Neural cell (in vitro differentiated cells): ENCODE data around the gene PCDH9. TPM values are rescaled to one million over a fixed set of nuclear protein-coding genes. Genes with fewer than 3 reads are reported as not detected.

ENCODE experiments used
- H2AFZ ChIP-seq: fragments of 200-600, 300-800 bp; sonication (generic), shearing (Covaris generic); 2 replicates; pipeline ENCODE4 v1.6.0; 2014; ENCODE audit warnings: low read depth, mild to moderate bottlenecking, antibody characterized with exemption, low read length, moderate library complexity
- H3F3A ChIP-seq: fragments of 200-600 bp; shearing (Covaris generic); 2 replicates; pipeline ENCODE4 v1.6.1; 2016; ENCODE audit warnings: mild to moderate bottlenecking, moderate library complexity, mixed read lengths, antibody characterized with exemption, low read length; ENCODE audit not compliant: insufficient read depth, poor library complexity, severe bottlenecking
- H3K27ac ChIP-seq: fragments of 200-600, 300-800 bp; sonication (generic), shearing (Covaris generic); 2 replicates; pipeline ENCODE4 v1.5.1; 2014; ENCODE audit warnings: mild to moderate bottlenecking, low read length, moderate library complexity
- H3K27me3 ChIP-seq: fragments of 300-800, 200-600 bp; sonication (generic), shearing (Covaris generic); 2 replicates; pipeline ENCODE4 v1.6.0; 2014; ENCODE audit warnings: mild to moderate bottlenecking, low read depth, low read length, moderate library complexity; ENCODE audit not compliant: insufficient read depth
- H3K36me3 ChIP-seq: fragments of 300-800, 200-600 bp; sonication (generic), shearing (Covaris generic); 2 replicates; pipeline ENCODE4 v1.5.1; 2014; ENCODE audit warnings: mild to moderate bottlenecking, antibody characterized with exemption, low read length, moderate library complexity; ENCODE audit not compliant: insufficient read depth
- H3K4me2 ChIP-seq: fragments of 300-800, 200-600 bp; sonication (generic), shearing (Covaris generic); 2 replicates; pipeline ENCODE4 v1.6.0; 2014; ENCODE audit warnings: mild to moderate bottlenecking, low read length
- H3K4me3 ChIP-seq: fragments of 300-800, 200-600 bp; sonication (generic), shearing (Covaris generic); 2 replicates; pipeline ENCODE4 v1.5.1; 2014; ENCODE audit warnings: mild to moderate bottlenecking, low read length, moderate library complexity
- H3K79me2 ChIP-seq: fragments of 200-600 bp; shearing (Covaris generic); replicated peaks from 2 replicates; pipeline ENCODE4 v1.6.0; 2014; ENCODE audit warnings: mild to moderate bottlenecking, low read length, moderate library complexity; ENCODE audit not compliant: insufficient read depth
- H3K9ac ChIP-seq: fragments of 300-800, 200-600 bp; sonication (generic), shearing (Covaris generic); 2 replicates; pipeline ENCODE4 v1.6.1; 2016; ENCODE audit warnings: mild to moderate bottlenecking, low read length, mixed read lengths
- H3K9me2 ChIP-seq: fragments of 200-600 bp; shearing (Covaris generic); 2 replicates; pipeline ENCODE4 v1.6.1; 2016; ENCODE audit warnings: mild to moderate bottlenecking, low read length, mixed read lengths; ENCODE audit not compliant: insufficient read depth
- H3K9me3 ChIP-seq: fragments of 200-600, 300-800 bp; sonication (generic), shearing (Covaris generic); 2 replicates; pipeline ENCODE4 v1.6.1; 2016; ENCODE audit warnings: mild to moderate bottlenecking, mixed run types, low read length, moderate library complexity, mixed read lengths
- H4K20me1 ChIP-seq: fragments of 200-600 bp; shearing (Covaris generic); 2 replicates; pipeline ENCODE4 v1.6.1; 2016; ENCODE audit warnings: mild to moderate bottlenecking, mixed run types; ENCODE audit not compliant: insufficient read depth
- CTCF ChIP-seq: fragments of 450-650 bp; IDR thresholded peaks from 2 replicates; pipeline ENCODE4 v1.5.1; 2014; ENCODE audit warnings: antibody characterized with exemption, mild to moderate bottlenecking, moderate library complexity; ENCODE audit not compliant: poor library complexity, severe bottlenecking
- EP300 ChIP-seq: fragments of 450-650 bp; conservative IDR thresholded peaks from 2 replicates; pipeline ENCODE4 v1.6.1; 2014; ENCODE audit warnings: antibody characterized with exemption, mild to moderate bottlenecking, moderate library complexity; ENCODE audit not compliant: poor library complexity, severe bottlenecking
- EZH2 ChIP-seq: fragments of 200-600, 300-800 bp; shearing (Covaris generic), sonication (generic); IDR thresholded peaks from 2 replicates; pipeline ENCODE4 v1.6.1; 2014; ENCODE audit warnings: antibody characterized with exemption, low read length, borderline replicate concordance, mild to moderate bottlenecking; ENCODE audit not compliant: insufficient read depth, poor library complexity, severe bottlenecking
- MXI1 ChIP-seq: fragments of 450-650 bp; conservative IDR thresholded peaks from 2 replicates; pipeline ENCODE4 v1.6.1; 2014; ENCODE audit warnings: antibody characterized with exemption, mild to moderate bottlenecking; ENCODE audit not compliant: poor library complexity, severe bottlenecking
- POLR2AphosphoS5 ChIP-seq: IDR thresholded peaks from 2 replicates; pipeline ENCODE4 v1.6.1; 2012
- RAD21 ChIP-seq: fragments of 450-650 bp; conservative IDR thresholded peaks from 2 replicates; pipeline ENCODE4 v1.6.1; 2014; ENCODE audit warnings: antibody characterized with exemption, mild to moderate bottlenecking, moderate library complexity
- REST ChIP-seq: IDR thresholded peaks from 2 replicates; pipeline ENCODE4 v1.6.1; 2012; ENCODE audit warnings: borderline replicate concordance
- SMC3 ChIP-seq: fragments of 450-650 bp; conservative IDR thresholded peaks from 2 replicates; pipeline ENCODE4 v1.6.1; 2014; ENCODE audit warnings: antibody characterized with exemption, mild to moderate bottlenecking, moderate library complexity; ENCODE audit not compliant: poor library complexity
- TAF1 ChIP-seq: IDR thresholded peaks from 2 replicates; pipeline ENCODE4 v1.6.1; 2012; ENCODE audit warnings: low read depth
- polyA plus RNA-seq: library from polyadenylated mRNA; depleted of rRNA; stranded (reverse); fragments of >200 nt; gene quantifications from 2 replicates; pipeline ENCODE4 v1.2.3, GENCODE V29; 2014

PCDH9 gene
- polyA plus RNA-seq, 1 donor from 2014 or later, result 4.6 TPM

- H3K27ac ChIP-seq, result no peak overlapping the region
- H3K79me2 ChIP-seq, result no peaks in the 10 kb centered on the region
- no peaks in the 10 kb centered on the region for H4K20me1 ChIP-seq
- H2AFZ ChIP-seq, result no peak overlapping the region
- no peaks in the 10 kb centered on the region for H3F3A ChIP-seq
- no peak overlapping the region for H3K4me2 ChIP-seq
- TF ChIP-seq POLR2AphosphoS5 (no peak), RAD21 (no peak), EZH2 (no peak), SMC3 (no peak), REST (no peak), EP300 (no peak), CTCF (no peak), TAF1 (no peak), MXI1 (no peak)
- no peak overlapping the region for H3K9ac ChIP-seq
- no peaks in the 10 kb centered on the region for H3K9me2 ChIP-seq
- peaks cover 4% of the 10 kb centered on the region for H3K27me3 ChIP-seq
- no peak overlapping the region for H3K4me3 ChIP-seq
- no peaks in the 10 kb centered on the region for H3K9me3 ChIP-seq
- H3K36me3 ChIP-seq, result no peaks in the 10 kb centered on the region
Measured at GRCh38 chr13:67235265-67235664, 5.1 kb upstream of the PCDH9 start.

- Histone ChIP-seq H3K27me3 (peaks cover 4% of the 10 kb centered on the region), H3K9me3 (no peaks in the 10 kb centered on the region), H3F3A (no peaks in the 10 kb centered on the region), H3K36me3 (no peaks in the 10 kb centered on the region), H3K27ac (no peak overlapping the region), H2AFZ (no peak overlapping the region), H3K4me3 (no peak overlapping the region), H3K79me2 (peaks cover 11% of the 10 kb centered on the region), H3K9ac (no peak overlapping the region), H3K4me2 (no peak overlapping the region), H3K9me2 (no peaks in the 10 kb centered on the region), H4K20me1 (no peaks in the 10 kb centered on the region)
- TF ChIP-seq REST, result no peak
- TF ChIP-seq SMC3, result no peak
- TF ChIP-seq TAF1, result no peak
- TF ChIP-seq CTCF, result no peak
- TF ChIP-seq MXI1, result no peak
- TF ChIP-seq EZH2, result no peak
- TF ChIP-seq RAD21, result no peak
- no peak for TF ChIP-seq EP300
- TF ChIP-seq POLR2AphosphoS5, result no peak
Measured at GRCh38 chr13:67232384-67232783, 2.2 kb upstream of the PCDH9 start.
